ENCODE results near the gene KCNJ16.

KCNJ16 gene

GRCh38 chr17:70169709-70170597 lies 94.9 kb downstream of the KCNJ16 start:
- DNase-seq (ENCODE audit: low read depth in 2 of 2) = no peak

- DNase-seq (ENCODE audit: low read depth in 2 of 2) = no peak
Measured at GRCh38 chr17:70171159-70171558, 96.1 kb downstream of the KCNJ16 start.

GRCh38 chr17:70172449-70172848 lies 97.4 kb downstream of the KCNJ16 start:
- no peak for DNase-seq (ENCODE audit: low read depth in 2 of 2)

- DNase-seq (ENCODE audit: low read depth in 2 of 2) = no peak
Measured at GRCh38 chr17:70172923-70173322, 97.9 kb downstream of the KCNJ16 start.

DNA sequence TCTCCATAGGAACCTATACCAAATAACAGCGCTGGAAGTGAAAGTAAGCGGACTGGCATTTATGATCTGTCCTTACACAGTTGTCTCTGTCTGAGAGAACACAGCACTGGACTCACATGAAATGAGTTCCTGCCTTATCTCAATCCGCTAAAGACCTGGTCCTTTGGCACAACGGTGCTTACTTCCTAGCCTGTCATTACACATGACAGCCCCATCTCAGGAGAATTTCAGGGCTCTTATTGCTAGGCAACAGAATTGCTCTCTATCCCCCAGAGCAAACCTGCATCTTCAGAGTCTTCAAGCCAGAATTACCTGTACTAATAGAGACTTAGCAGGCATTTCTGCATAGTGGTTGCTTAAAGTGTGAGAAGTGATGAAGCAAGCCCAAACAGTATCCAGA lies 98.7 kb downstream of the KCNJ16 start:
- DNase-seq (ENCODE audit: low read depth in 2 of 2) = no peak

- no peak for DNase-seq (ENCODE audit: low read depth in 2 of 2)
Measured at GRCh38 chr17:70181376-70181775, 106.4 kb downstream of the KCNJ16 start.

GRCh38 chr17:70181866-70182265 lies 106.8 kb downstream of the KCNJ16 start:
- no peak for DNase-seq (ENCODE audit: low read depth in 2 of 2)

- no peak for DNase-seq (ENCODE audit: low read depth in 2 of 2)
Measured at GRCh38 chr17:70183508-70183907, 108.5 kb downstream of the KCNJ16 start.

GRCh38 chr17:70184207-70184606 lies 109.2 kb downstream of the KCNJ16 start:
- DNase-seq (ENCODE audit: low read depth in 2 of 2) = no peak

DNA sequence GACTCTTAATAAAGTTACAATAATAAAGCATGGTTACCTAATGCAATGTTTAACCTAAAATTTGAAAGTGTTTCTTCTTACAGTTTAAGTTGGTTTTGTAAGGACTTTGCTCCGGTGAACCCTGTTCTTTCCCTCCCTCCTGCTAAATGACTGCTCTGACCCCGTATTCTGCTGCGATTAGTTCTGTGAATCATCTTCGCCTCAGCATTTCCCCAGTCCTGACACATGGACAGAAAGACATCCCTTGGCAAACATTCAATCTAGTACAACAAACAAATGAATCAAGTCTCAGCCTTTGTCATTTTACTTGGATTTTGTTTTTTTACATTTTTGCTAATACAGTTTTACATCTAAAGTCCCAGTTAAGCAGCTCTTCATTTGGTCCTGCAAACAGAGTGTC lies 109.7 kb downstream of the KCNJ16 start:
- DNase-seq (ENCODE audit: low read depth in 2 of 2) = no peak
